GM23338 (cell line): ENCODE data around the gene GGCT. TPM values are rescaled to one million over a fixed set of nuclear protein-coding genes. Genes with fewer than 3 reads are reported as not detected.
"Not testable (repeated sequence)": the region's sequence is repeated elsewhere in the genome, so short reads cannot be mapped to it uniquely, and the experiment has no call there.

Source experiments
- ATAC-seq: fragments of 200-7000 bp; cut with Tn5 transposase; 3 replicates; pipeline ENCODE4 v1.9.1; 2020
- DNase-seq: peaks from one replicate; pipeline ENCODE4 v3.0.0-alpha.2; 2015; ENCODE audit warnings: low spot score
- H2AFZ ChIP-seq: fragments of 200-600 bp; sonication (generic); 2 replicates; pipeline ENCODE4 v1.8.0; 2016; ENCODE audit warnings: antibody characterized with exemption, mild to moderate bottlenecking, moderate library complexity
- H3F3A ChIP-seq: fragments of 200-600 bp; sonication (generic); replicated peaks from 2 replicates; pipeline ENCODE4 v1.8.0; 2017; ENCODE audit warnings: antibody characterized with exemption, mixed run types, low read depth
- H3K27ac ChIP-seq: fragments of 200-600 bp; sonication (generic); 2 replicates; pipeline ENCODE4 v1.6.1; 2016; ENCODE audit warnings: low read depth
- H3K27me3 ChIP-seq: fragments of 200-600 bp; sonication (generic); 2 replicates; pipeline ENCODE4 v1.8.0; 2016; ENCODE audit warnings: mild to moderate bottlenecking, mixed run types, moderate library complexity; ENCODE audit not compliant: insufficient read depth
- H3K36me3 ChIP-seq: fragments of 200-600 bp; sonication (generic); 2 replicates; pipeline ENCODE4 v1.8.0; 2016; ENCODE audit warnings: mild to moderate bottlenecking; ENCODE audit not compliant: insufficient read depth
- H3K4me1 ChIP-seq: fragments of 200-600 bp; sonication (generic); 2 replicates; pipeline ENCODE4 v1.8.0; 2016; ENCODE audit warnings: mild to moderate bottlenecking, moderate library complexity; ENCODE audit not compliant: insufficient read depth
- H3K4me2 ChIP-seq: fragments of 200-600 bp; sonication (generic); 2 replicates; pipeline ENCODE4 v1.7.1; 2017; ENCODE audit warnings: mixed run types
- H3K4me3 ChIP-seq: fragments of 200-600 bp; sonication (generic); 2 replicates; pipeline ENCODE4 v1.6.1; 2016; ENCODE audit warnings: mixed run types
- H3K79me2 ChIP-seq: fragments of 200-600 bp; sonication (generic); replicated peaks from 2 replicates; pipeline ENCODE4 v1.8.0; 2017; ENCODE audit warnings: mild to moderate bottlenecking; ENCODE audit not compliant: insufficient read depth
- H3K9me2 ChIP-seq: fragments of 200-600 bp; sonication (generic); 2 replicates; pipeline ENCODE4 v1.8.0; 2017; ENCODE audit not compliant: insufficient read depth
- H4K20me1 ChIP-seq: fragments of 200-600 bp; sonication (generic); replicated peaks from 2 replicates; pipeline ENCODE4 v1.8.0; 2017; ENCODE audit warnings: mild to moderate bottlenecking; ENCODE audit not compliant: insufficient read depth
- H3K27ac Mint-ChIP-seq: 2 replicates; pipeline ENCODE4 v1.8.0; 2020; ENCODE audit warnings: inconsistent platforms, mild to moderate bottlenecking, moderate library complexity, mixed read lengths
- H3K27me3 Mint-ChIP-seq: 3 replicates; pipeline ENCODE4 v1.8.0; 2022; ENCODE audit warnings: low read depth, mild to moderate bottlenecking, moderate library complexity, mixed read lengths, inconsistent platforms; ENCODE audit not compliant: insufficient read depth, poor library complexity
- H3K36me3 Mint-ChIP-seq: 3 replicates; pipeline ENCODE4 v1.8.0; 2021; ENCODE audit warnings: low read depth, mild to moderate bottlenecking, inconsistent platforms, moderate library complexity, mixed read lengths
- H3K4me1 Mint-ChIP-seq: 3 replicates; pipeline ENCODE4 v1.8.0; 2020; ENCODE audit warnings: mild to moderate bottlenecking, inconsistent platforms, mixed read lengths
- H3K4me3 Mint-ChIP-seq: 3 replicates; pipeline ENCODE4 v1.8.0; 2021; ENCODE audit warnings: moderate library complexity, mild to moderate bottlenecking, inconsistent platforms, mixed read lengths
- H3K9me3 Mint-ChIP-seq: 3 replicates; pipeline ENCODE4 v1.8.0; 2020; ENCODE audit warnings: moderate library complexity, mild to moderate bottlenecking, inconsistent platforms, mixed read lengths
- POLR2AphosphoS5 ChIP-seq: IDR thresholded peaks from 2 replicates; pipeline ENCODE4 v1.6.1; 2016; ENCODE audit warnings: antibody characterized with exemption, low read depth
- ZNF114 ChIP-seq: fragments of 250-450 bp; sonication (Bioruptor Pico); IDR thresholded peaks from 2 replicates; pipeline ENCODE4 v1.5.0; 2020; ENCODE audit warnings: mild to moderate bottlenecking, moderate library complexity
- polyA plus RNA-seq: library from polyadenylated mRNA; unstranded; fragments of >200 nt; fragmentation: Nextera tagmentation; extraction: Ambion mirVana; gene quantifications from 2 replicates; pipeline ENCODE4 v1.2.1, GENCODE V29; 2016
- total RNA-seq: library from RNA; depleted of rRNA; stranded (reverse); fragments of >200 nt; shearing (Covaris generic); gene quantifications from 2 replicates; pipeline ENCODE4 v1.2.3, GENCODE V29; 2014
- TF ChIP-seq, protein P1 (sequence below): fragments of 250-450 bp; sonication (Bioruptor Pico); IDR thresholded peaks from 2 replicates; pipeline ENCODE4 v1.5.0; 2020; ENCODE audit warnings: mild to moderate bottlenecking, moderate library complexity
- TF ChIP-seq, protein P2 (sequence below): IDR thresholded peaks from one replicate; pipeline ENCODE4 v1.6.1; 2018; ENCODE audit warnings: antibody characterized with exemption; ENCODE audit not compliant: unreplicated experiment

GGCT gene
- total and polyA plus RNA-seq, 2 experiments from 2014 or later, result 104 to 229 TPM

DNA sequence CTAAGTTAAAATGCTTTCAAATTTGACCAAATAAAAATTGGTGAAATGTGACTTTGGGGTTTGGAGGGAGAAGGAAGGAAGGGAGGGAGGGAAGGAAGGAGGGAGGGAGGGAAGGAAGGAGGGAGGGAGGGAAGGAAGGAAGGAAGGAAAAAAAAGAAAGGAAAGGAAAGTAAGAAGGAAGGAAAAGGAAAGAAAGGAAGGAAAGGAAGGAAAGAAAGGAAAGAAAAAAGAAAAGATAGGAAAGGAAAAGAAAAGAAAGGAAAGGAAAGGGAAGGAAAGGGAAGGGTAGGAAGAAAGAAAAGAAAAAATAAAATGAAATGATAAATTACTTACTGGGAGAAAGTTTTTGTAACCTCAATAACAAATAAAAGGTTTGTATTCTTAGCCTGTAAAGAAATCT lies 24.1 kb upstream of the GGCT start (continued):
- TF ChIP-seq, protein P1, sequence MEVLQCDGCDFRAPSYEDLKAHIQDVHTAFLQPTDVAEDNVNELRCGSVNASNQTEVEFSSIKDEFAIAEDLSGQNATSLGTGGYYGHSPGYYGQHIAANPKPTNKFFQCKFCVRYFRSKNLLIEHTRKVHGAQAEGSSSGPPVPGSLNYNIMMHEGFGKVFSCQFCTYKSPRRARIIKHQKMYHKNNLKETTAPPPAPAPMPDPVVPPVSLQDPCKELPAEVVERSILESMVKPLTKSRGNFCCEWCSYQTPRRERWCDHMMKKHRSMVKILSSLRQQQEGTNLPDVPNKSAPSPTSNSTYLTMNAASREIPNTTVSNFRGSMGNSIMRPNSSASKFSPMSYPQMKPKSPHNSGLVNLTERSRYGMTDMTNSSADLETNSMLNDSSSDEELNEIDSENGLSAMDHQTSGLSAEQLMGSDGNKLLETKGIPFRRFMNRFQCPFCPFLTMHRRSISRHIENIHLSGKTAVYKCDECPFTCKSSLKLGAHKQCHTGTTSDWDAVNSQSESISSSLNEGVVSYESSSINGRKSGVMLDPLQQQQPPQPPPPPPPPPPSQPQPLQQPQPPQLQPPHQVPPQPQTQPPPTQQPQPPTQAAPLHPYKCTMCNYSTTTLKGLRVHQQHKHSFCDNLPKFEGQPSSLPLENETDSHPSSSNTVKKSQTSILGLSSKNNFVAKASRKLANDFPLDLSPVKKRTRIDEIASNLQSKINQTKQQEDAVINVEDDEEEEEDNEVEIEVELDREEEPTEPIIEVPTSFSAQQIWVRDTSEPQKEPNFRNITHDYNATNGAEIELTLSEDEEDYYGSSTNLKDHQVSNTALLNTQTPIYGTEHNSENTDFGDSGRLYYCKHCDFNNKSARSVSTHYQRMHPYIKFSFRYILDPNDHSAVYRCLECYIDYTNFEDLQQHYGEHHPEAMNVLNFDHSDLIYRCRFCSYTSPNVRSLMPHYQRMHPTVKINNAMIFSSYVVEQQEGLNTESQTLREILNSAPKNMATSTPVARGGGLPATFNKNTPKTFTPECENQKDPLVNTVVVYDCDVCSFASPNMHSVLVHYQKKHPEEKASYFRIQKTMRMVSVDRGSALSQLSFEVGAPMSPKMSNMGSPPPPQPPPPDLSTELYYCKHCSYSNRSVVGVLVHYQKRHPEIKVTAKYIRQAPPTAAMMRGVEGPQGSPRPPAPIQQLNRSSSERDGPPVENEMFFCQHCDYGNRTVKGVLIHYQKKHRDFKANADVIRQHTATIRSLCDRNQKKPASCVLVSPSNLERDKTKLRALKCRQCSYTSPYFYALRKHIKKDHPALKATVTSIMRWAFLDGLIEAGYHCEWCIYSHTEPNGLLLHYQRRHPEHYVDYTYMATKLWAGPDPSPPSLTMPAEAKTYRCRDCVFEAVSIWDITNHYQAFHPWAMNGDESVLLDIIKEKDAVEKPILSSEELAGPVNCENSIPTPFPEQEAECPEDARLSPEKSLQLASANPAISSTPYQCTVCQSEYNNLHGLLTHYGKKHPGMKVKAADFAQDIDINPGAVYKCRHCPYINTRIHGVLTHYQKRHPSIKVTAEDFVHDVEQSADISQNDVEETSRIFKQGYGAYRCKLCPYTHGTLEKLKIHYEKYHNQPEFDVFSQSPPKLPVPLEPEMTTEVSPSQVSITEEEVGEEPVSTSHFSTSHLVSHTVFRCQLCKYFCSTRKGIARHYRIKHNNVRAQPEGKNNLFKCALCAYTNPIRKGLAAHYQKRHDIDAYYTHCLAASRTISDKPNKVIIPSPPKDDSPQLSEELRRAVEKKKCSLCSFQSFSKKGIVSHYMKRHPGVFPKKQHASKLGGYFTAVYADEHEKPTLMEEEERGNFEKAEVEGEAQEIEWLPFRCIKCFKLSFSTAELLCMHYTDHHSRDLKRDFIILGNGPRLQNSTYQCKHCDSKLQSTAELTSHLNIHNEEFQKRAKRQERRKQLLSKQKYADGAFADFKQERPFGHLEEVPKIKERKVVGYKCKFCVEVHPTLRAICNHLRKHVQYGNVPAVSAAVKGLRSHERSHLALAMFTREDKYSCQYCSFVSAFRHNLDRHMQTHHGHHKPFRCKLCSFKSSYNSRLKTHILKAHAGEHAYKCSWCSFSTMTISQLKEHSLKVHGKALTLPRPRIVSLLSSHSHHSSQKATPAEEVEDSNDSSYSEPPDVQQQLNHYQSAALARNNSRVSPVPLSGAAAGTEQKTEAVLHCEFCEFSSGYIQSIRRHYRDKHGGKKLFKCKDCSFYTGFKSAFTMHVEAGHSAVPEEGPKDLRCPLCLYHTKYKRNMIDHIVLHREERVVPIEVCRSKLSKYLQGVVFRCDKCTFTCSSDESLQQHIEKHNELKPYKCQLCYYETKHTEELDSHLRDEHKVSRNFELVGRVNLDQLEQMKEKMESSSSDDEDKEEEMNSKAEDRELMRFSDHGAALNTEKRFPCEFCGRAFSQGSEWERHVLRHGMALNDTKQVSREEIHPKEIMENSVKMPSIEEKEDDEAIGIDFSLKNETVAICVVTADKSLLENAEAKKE (CRISPR knock-in tag), result no peak
- TF ChIP-seq POLR2AphosphoS5 (no peak), ZNF114 (CRISPR knock-in tag) (no peak)
- TF ChIP-seq, protein P2, sequence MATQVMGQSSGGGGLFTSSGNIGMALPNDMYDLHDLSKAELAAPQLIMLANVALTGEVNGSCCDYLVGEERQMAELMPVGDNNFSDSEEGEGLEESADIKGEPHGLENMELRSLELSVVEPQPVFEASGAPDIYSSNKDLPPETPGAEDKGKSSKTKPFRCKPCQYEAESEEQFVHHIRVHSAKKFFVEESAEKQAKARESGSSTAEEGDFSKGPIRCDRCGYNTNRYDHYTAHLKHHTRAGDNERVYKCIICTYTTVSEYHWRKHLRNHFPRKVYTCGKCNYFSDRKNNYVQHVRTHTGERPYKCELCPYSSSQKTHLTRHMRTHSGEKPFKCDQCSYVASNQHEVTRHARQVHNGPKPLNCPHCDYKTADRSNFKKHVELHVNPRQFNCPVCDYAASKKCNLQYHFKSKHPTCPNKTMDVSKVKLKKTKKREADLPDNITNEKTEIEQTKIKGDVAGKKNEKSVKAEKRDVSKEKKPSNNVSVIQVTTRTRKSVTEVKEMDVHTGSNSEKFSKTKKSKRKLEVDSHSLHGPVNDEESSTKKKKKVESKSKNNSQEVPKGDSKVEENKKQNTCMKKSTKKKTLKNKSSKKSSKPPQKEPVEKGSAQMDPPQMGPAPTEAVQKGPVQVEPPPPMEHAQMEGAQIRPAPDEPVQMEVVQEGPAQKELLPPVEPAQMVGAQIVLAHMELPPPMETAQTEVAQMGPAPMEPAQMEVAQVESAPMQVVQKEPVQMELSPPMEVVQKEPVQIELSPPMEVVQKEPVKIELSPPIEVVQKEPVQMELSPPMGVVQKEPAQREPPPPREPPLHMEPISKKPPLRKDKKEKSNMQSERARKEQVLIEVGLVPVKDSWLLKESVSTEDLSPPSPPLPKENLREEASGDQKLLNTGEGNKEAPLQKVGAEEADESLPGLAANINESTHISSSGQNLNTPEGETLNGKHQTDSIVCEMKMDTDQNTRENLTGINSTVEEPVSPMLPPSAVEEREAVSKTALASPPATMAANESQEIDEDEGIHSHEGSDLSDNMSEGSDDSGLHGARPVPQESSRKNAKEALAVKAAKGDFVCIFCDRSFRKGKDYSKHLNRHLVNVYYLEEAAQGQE, result no peak

DNA sequence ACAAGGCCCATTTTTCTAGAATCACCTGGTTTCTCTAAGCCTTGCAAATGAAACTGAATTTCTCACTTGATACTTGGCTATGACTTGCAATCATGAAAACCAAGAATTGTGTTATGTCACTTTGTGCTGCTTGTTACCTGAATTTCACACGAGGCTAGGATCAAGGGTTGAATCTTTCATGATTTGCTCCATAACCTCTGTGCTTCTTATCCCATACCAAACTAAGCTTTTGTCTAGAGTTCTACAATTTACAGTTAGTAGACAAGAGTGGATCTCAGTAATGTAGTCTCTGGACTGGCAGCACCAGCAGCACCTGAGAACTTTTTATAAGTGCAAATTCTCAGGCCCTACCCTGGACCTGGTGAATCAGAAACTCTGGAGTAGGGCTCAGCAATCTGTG lies 22.7 kb upstream of the GGCT start:
- H3F3A ChIP-seq, H3K27ac ChIP-seq, H3K27ac Mint-ChIP-seq, H3K36me3 Mint-ChIP-seq, H2AFZ ChIP-seq, H3K9me2 ChIP-seq, H3K79me2 ChIP-seq, H4K20me1 ChIP-seq, H3K4me2 ChIP-seq, H3K4me3 Mint-ChIP-seq, H3K27me3 Mint-ChIP-seq, H3K4me1 Mint-ChIP-seq, H3K36me3 ChIP-seq, ATAC-seq, H3K9me3 Mint-ChIP-seq, H3K4me1 ChIP-seq, H3K27me3 ChIP-seq, DNase-seq, H3K4me3 ChIP-seq: not testable (repeated sequence)
